RWPE2 (cell line): Measurements from ENCODE around the gene GDAP2.

ENCODE experiments used
- ATAC-seq: fragments of 200-7000 bp; cut with Tn5 transposase; 3 replicates; pipeline ENCODE4 v1.9.1; 2021; ENCODE audit warnings: low read depth
- DNase-seq: peaks from one replicate; pipeline ENCODE4 v3.0.0-alpha.2; 2020; ENCODE audit warnings: low spot score
- H3K27ac ChIP-seq: fragments of 450-650 bp; 2 replicates; pipeline ENCODE4 v1.5.1; 2017; ENCODE audit warnings: mild to moderate bottlenecking; ENCODE audit not compliant: poor library complexity, severe bottlenecking
- H3K27me3 ChIP-seq: fragments of 250-450 bp; sonication (Bioruptor Pico); 2 replicates; pipeline ENCODE4 v1.5.1; 2021; ENCODE audit warnings: mild to moderate bottlenecking, moderate library complexity; ENCODE audit not compliant: insufficient read depth, poor library complexity, severe bottlenecking
- H3K36me3 ChIP-seq: fragments of 250-450 bp; sonication (Bioruptor Pico); 2 replicates; pipeline ENCODE4 v1.5.1; 2020; ENCODE audit warnings: low read depth, mild to moderate bottlenecking, moderate library complexity
- H3K4me1 ChIP-seq: fragments of 250-450 bp; sonication (Bioruptor Pico); 2 replicates; pipeline ENCODE4 v1.5.1; 2021; ENCODE audit warnings: mild to moderate bottlenecking, moderate library complexity; ENCODE audit not compliant: insufficient read depth, poor library complexity, severe bottlenecking
- H3K4me3 ChIP-seq: fragments of 250-450 bp; sonication (Bioruptor Pico); 2 replicates; pipeline ENCODE4 v1.5.1; 2021; ENCODE audit warnings: mild to moderate bottlenecking, moderate library complexity; ENCODE audit not compliant: severe bottlenecking
- H3K9me3 ChIP-seq: fragments of 250-450 bp; sonication (Bioruptor Pico); 2 replicates; pipeline ENCODE4 v1.5.1; 2021; ENCODE audit warnings: mild to moderate bottlenecking, moderate library complexity; ENCODE audit not compliant: severe bottlenecking
- CTCF ChIP-seq: fragments of 450-650 bp; IDR thresholded peaks from one replicate; pipeline ENCODE4 v1.5.1; 2017; ENCODE audit warnings: mild to moderate bottlenecking, moderate library complexity; ENCODE audit not compliant: poor library complexity, severe bottlenecking

The GDAP2 gene

GRCh38 chr1:117911051-117911450 is 18.4 kb downstream of the GDAP2 start:
- no peak overlapping the region for H3K27ac ChIP-seq
- no peaks in the 10 kb centered on the region for H3K4me1 ChIP-seq

GRCh38 chr1:117905019-117905418 is 24.4 kb downstream of the GDAP2 start:
- Histone ChIP-seq H3K36me3 (peaks cover 39% of the 10 kb centered on the region), H3K9me3 (no peaks in the 10 kb centered on the region), H3K27me3 (no peaks in the 10 kb centered on the region), H3K4me1 (no peaks in the 10 kb centered on the region), H3K4me3 (no peak overlapping the region), H3K27ac (no peak overlapping the region)
- ATAC-seq = no peak
- TF ChIP-seq CTCF = no peak
- no peak for DNase-seq

More at GRCh38 chr1:117911051-117911450, 18.4 kb downstream of the GDAP2 start:
- ATAC-seq = no peak
- DNase-seq = no peak
- Histone ChIP-seq H3K4me3 (no peak overlapping the region), H3K9me3 (no peaks in the 10 kb centered on the region), H3K27me3 (no peaks in the 10 kb centered on the region), H3K36me3 (peaks cover 63% of the 10 kb centered on the region)
- no peak for TF ChIP-seq CTCF

GRCh38 chr1:117904485-117904884 is 24.9 kb downstream of the GDAP2 start:
- DNase-seq (no peak), ATAC-seq (no peak)
- Histone ChIP-seq H3K27me3 (no peaks in the 10 kb centered on the region), H3K36me3 (peaks cover 41% of the 10 kb centered on the region), H3K4me1 (no peaks in the 10 kb centered on the region), H3K4me3 (no peak overlapping the region), H3K27ac (no peak overlapping the region), H3K9me3 (no peaks in the 10 kb centered on the region)
- no peak for TF ChIP-seq CTCF

- TF ChIP-seq CTCF = no peak
- peaks cover 50% of the 10 kb centered on the region for H3K36me3 ChIP-seq
- no peak overlapping the region for H3K27ac ChIP-seq
- no peaks in the 10 kb centered on the region for H3K27me3 ChIP-seq
- no peak for DNase-seq
- no peak overlapping the region for H3K4me3 ChIP-seq
- H3K9me3 ChIP-seq = no peaks in the 10 kb centered on the region
- H3K4me1 ChIP-seq = no peaks in the 10 kb centered on the region
- ATAC-seq = no peak
Measured at GRCh38 chr1:117902944-117903343, 26.5 kb downstream of the GDAP2 start.

GRCh38 chr1:117899801-117900200 is 29.6 kb downstream of the GDAP2 start:
- no peak overlapping the region for H3K27ac ChIP-seq
- no peaks in the 10 kb centered on the region for H3K9me3 ChIP-seq
- H3K36me3 ChIP-seq = peaks cover 50% of the 10 kb centered on the region
- H3K4me1 ChIP-seq = no peaks in the 10 kb centered on the region
- H3K27me3 ChIP-seq = no peaks in the 10 kb centered on the region
- ATAC-seq (no peak), DNase-seq (no peak)
- H3K4me3 ChIP-seq = no peak overlapping the region
- TF ChIP-seq CTCF = no peak
